PFSK-1 (cell line): ENCODE results near the gene ZNF219.
A peak's percentile ranks its signal among the peaks of the same experiment; 100 is the strongest.

Experiments used
- POLR2AphosphoS5 ChIP-seq: IDR thresholded peaks from 2 replicates; pipeline ENCODE4 v1.6.1; 2012; ENCODE audit warnings: low read depth, mild to moderate bottlenecking, control low read depth, low read length, moderate library complexity
- REST ChIP-seq, 2 experiments: IDR thresholded peaks; 2 replicates each; pipeline versions ENCODE4 v1.6.1 to v1.8.0; 2011 to 2012; ENCODE audit warnings: low read depth in 2 of 2, low read length in 2 of 2, control low read depth in 1 of 2, inconsistent platforms in 1 of 2, mild to moderate bottlenecking in 1 of 2, moderate library complexity in 1 of 2; ENCODE audit not compliant: insufficient read depth in 1 of 2

GRCh38 chr14:21095430-21096205, 2.8 kb downstream of the ZNF219 start:
- TF ChIP-seq REST (IDR thresholded peaks at IDR 0.05; ENCODE audit: insufficient read depth in 1 of 2, low read depth in 2 of 2, low read length in 2 of 2) (peak; percentile 88 to 96), POLR2AphosphoS5 (no peak)
